Measurements from ENCODE around the gene MAMDC2. TPM values are rescaled to one million over a fixed set of nuclear protein-coding genes. Genes with fewer than 3 reads are reported as not detected.

Gene MAMDC2
- total and polyA plus RNA-seq, 4 donors = 2.0 to 14.6 (median 6.2) TPM

- no peak for ATAC-seq (ENCODE audit: low FRiP score)
- Histone ChIP-seq H3K4me1 (ENCODE audit: control insufficient read depth in 1 of 2, insufficient read depth in 2 of 2, low read length in 2 of 2) (peaks cover 0 to 11% of the 10 kb centered on the region in 2 donors), H3K27ac (ENCODE audit: low read depth in 1 of 2, low read length in 2 of 2) (peak overlapping the region in 1 of 2 donors; percentile 8), H3K9me3 (ENCODE audit: control insufficient read depth, low read length) (no peaks in the 10 kb centered on the region), H3K36me3 (ENCODE audit: control insufficient read depth in 1 of 2, insufficient read depth in 2 of 2, low read length in 1 of 2) (no peaks in the 10 kb centered on the region), H3K27me3 (ENCODE audit: control insufficient read depth in 1 of 2, insufficient read depth in 2 of 2, low read length in 1 of 2) (no peaks in the 10 kb centered on the region), H3K4me3 (ENCODE audit: low read length in 2 of 2) (no peak overlapping the region)
- intact Hi-C loops (cut with DNase I) = loop anchor here in 1 of 2 donors (5.0 kb wide), 1 partner anchor 548 kb away; no protein-coding TSS in a partner anchor
- DNase-seq = no peak
- WGBS, 2 donors = 78 to 79% methylated on average over 3 of the region's 3 CpGs
Measured at GRCh38 chr9:70054521-70054920, 10.9 kb downstream of the MAMDC2 start.

DNA sequence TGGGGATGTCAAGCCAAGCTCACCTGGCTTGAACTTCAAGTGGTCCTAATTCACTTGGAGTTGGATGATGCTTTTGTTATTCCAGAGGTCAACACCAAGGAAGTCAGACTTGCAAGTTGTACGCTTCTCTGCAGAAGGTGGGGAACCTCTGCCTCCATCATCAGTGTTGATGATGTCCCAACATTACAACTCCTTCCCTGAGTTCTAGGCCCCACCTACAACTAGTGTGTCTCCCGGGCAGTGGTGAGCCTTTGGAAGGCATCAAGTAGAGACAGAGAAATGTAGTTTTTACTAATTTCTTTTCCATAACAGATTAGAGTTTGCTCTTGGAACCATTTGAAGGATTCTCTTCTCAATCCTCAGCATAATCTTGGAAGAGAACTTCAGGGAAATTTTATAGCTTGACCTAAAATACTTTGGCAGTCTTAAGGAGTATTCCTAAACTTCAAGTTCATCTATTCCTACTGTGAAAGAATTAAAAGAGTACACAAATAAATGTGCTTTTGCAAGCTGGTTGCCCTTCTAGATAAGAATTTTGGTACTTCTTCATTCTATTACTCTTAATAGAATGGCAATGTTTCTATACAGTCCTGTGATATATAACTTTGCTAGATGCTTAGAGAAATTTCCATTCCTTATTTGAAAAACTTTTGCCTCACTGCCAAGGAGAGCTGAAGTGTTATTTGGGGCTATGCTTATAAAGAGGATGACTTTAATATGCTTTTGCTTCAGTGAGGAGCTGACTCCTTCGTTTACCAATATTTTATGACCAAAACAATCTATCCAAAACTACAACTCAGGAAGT, 12.0 kb downstream of the MAMDC2 start:
- DNase-seq (no peak), ATAC-seq (ENCODE audit: low FRiP score) (no peak)
- H3K4me1 ChIP-seq (ENCODE audit: control insufficient read depth in 1 of 2, insufficient read depth in 2 of 2, low read length in 2 of 2) = peaks cover 0 to 11% of the 10 kb centered on the region in 2 donors
- no peak overlapping the region for H3K4me3 ChIP-seq (ENCODE audit: low read length in 2 of 2)
- H3K9me3 ChIP-seq (ENCODE audit: control insufficient read depth, low read length) = no peaks in the 10 kb centered on the region
- 55 to 56% methylated on average over 3 of the region's 3 CpGs for WGBS, 2 donors
- no peaks in the 10 kb centered on the region for H3K27me3 ChIP-seq (ENCODE audit: control insufficient read depth in 1 of 2, insufficient read depth in 2 of 2, low read length in 1 of 2)
- peak overlapping the region in 1 of 2 donors; percentile 33 for H3K27ac ChIP-seq (ENCODE audit: low read depth in 1 of 2, low read length in 2 of 2)
- intact Hi-C loops (cut with DNase I) = no loop called here
- H3K36me3 ChIP-seq (ENCODE audit: control insufficient read depth in 1 of 2, insufficient read depth in 2 of 2, low read length in 1 of 2) = no peaks in the 10 kb centered on the region

DNA sequence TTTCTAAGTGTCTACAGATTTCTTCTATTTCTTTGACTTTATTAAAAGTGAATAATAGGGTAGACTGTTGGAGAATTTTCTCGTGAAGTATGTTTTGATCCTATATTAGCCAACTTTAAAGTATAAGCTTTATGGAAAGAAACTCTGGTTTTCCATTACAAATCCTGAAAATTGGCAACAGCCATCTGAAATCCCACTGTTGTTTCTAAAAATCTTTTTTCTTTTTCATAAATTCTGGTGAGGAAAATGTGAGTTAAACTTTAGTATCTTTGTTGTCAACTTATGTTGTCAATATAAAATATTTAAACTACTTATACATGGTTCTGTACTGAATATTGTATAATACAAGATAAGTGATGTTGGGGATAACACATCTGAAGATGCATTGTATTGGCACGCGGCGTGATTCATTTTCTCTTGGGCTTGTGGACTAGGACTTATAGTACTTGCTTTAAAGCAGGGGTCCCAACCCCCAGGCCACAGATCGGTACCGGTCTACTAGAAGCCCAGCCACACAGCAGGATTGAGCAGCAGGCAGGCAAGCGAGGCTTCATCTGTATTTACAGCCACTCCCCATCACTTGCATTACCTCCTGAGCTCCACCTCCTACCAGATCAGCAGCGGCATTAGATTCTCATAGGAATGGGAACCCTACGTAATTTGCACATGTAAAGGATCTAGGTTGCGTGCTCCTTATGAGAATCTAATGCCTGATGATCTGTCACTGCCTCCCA, 12.7 kb downstream of the MAMDC2 start:
- 94 to 95% methylated on average over 10 of the region's 10 CpGs for WGBS, 2 donors
- intact Hi-C loops (cut with DNase I) = no loop called here
- DNase-seq = no peak
- no peaks in the 10 kb centered on the region for H3K9me3 ChIP-seq (ENCODE audit: control insufficient read depth, low read length)
- no peak overlapping the region for H3K27ac ChIP-seq (ENCODE audit: low read depth in 1 of 2, low read length in 2 of 2)
- no peaks in the 10 kb centered on the region for H3K27me3 ChIP-seq (ENCODE audit: control insufficient read depth in 1 of 2, insufficient read depth in 2 of 2, low read length in 1 of 2)
- no peak for ATAC-seq (ENCODE audit: low FRiP score)
- peaks cover 0 to 11% of the 10 kb centered on the region in 2 donors for H3K4me1 ChIP-seq (ENCODE audit: control insufficient read depth in 1 of 2, insufficient read depth in 2 of 2, low read length in 2 of 2)
- no peak overlapping the region for H3K4me3 ChIP-seq (ENCODE audit: low read length in 2 of 2)
- H3K36me3 ChIP-seq (ENCODE audit: control insufficient read depth in 1 of 2, insufficient read depth in 2 of 2, low read length in 1 of 2) = no peaks in the 10 kb centered on the region

- Histone ChIP-seq H3K4me3 (ENCODE audit: low read length in 2 of 2) (no peak overlapping the region), H3K36me3 (ENCODE audit: control insufficient read depth in 1 of 2, insufficient read depth in 2 of 2, low read length in 1 of 2) (no peaks in the 10 kb centered on the region), H3K27ac (ENCODE audit: low read depth in 1 of 2, low read length in 2 of 2) (no peak overlapping the region), H3K4me1 (ENCODE audit: control insufficient read depth in 1 of 2, insufficient read depth in 2 of 2, low read length in 2 of 2) (peaks cover 0 to 7% of the 10 kb centered on the region in 2 donors), H3K27me3 (ENCODE audit: control insufficient read depth in 1 of 2, insufficient read depth in 2 of 2, low read length in 1 of 2) (no peaks in the 10 kb centered on the region), H3K9me3 (ENCODE audit: control insufficient read depth, low read length) (no peaks in the 10 kb centered on the region)
- intact Hi-C loops (cut with DNase I) = no loop called here
- DNase-seq (no peak), ATAC-seq (ENCODE audit: low FRiP score) (no peak)
- 2 to 4% methylated on average over 3 of the region's 3 CpGs for WGBS, 2 donors
Measured at GRCh38 chr9:70058569-70059116, 15.0 kb downstream of the MAMDC2 start.

GRCh38 chr9:70060148-70060882, 16.7 kb downstream of the MAMDC2 start:
- Histone ChIP-seq H3K9me3 (ENCODE audit: control insufficient read depth, low read length) (no peaks in the 10 kb centered on the region), H3K36me3 (ENCODE audit: control insufficient read depth in 1 of 2, insufficient read depth in 2 of 2, low read length in 1 of 2) (no peaks in the 10 kb centered on the region), H3K27ac (ENCODE audit: low read depth in 1 of 2, low read length in 2 of 2) (no peak overlapping the region), H3K27me3 (ENCODE audit: control insufficient read depth in 1 of 2, insufficient read depth in 2 of 2, low read length in 1 of 2) (no peaks in the 10 kb centered on the region), H3K4me1 (ENCODE audit: control insufficient read depth in 1 of 2, insufficient read depth in 2 of 2, low read length in 2 of 2) (no peaks in the 10 kb centered on the region), H3K4me3 (ENCODE audit: low read length in 2 of 2) (no peak overlapping the region)
- intact Hi-C loops (cut with DNase I) = no loop called here
- no peak for DNase-seq
- 86 to 87% methylated on average over 3 of the region's 3 CpGs for WGBS, 2 donors
- ATAC-seq (ENCODE audit: low FRiP score) = no peak

- Histone ChIP-seq H3K4me3 (ENCODE audit: low read length in 2 of 2) (no peak overlapping the region), H3K9me3 (ENCODE audit: control insufficient read depth, low read length) (no peaks in the 10 kb centered on the region), H3K27me3 (ENCODE audit: control insufficient read depth in 1 of 2, insufficient read depth in 2 of 2, low read length in 1 of 2) (no peaks in the 10 kb centered on the region), H3K4me1 (ENCODE audit: control insufficient read depth in 1 of 2, insufficient read depth in 2 of 2, low read length in 2 of 2) (no peaks in the 10 kb centered on the region), H3K27ac (ENCODE audit: low read depth in 1 of 2, low read length in 2 of 2) (no peak overlapping the region), H3K36me3 (ENCODE audit: control insufficient read depth in 1 of 2, insufficient read depth in 2 of 2, low read length in 1 of 2) (no peaks in the 10 kb centered on the region)
- intact Hi-C loops (cut with DNase I) = no loop called here
- no peak for ATAC-seq (ENCODE audit: low FRiP score)
- DNase-seq = no peak
Measured at GRCh38 chr9:70060883-70061507, 17.3 kb downstream of the MAMDC2 start.

DNA sequence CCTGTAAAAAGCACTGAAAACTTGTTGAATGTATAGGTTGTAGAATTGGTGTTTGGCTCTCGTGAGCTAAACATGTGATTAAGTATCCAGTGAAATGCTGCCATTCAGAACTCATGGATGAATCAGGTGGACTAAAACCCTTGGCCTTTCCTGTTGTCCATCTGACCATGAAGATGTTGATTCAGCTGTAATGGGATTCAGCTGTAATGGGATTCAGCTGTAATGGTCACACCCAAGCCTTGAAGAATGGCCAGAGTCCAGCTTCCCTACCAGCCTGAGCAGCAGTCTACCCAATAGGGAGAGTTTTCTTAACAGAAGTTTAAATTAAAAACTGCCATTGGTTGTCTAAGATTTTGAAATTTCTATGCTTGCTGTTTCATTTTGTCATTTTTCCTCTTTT, 18.1 kb downstream of the MAMDC2 start:
- no peak overlapping the region for H3K27ac ChIP-seq (ENCODE audit: low read depth in 1 of 2, low read length in 2 of 2)
- intact Hi-C loops (cut with DNase I) = no loop called here
- ATAC-seq (ENCODE audit: low FRiP score) = no peak
- WGBS, 2 donors = 90 to 94% methylated on average over 1 of the region's 1 CpG
- no peak for DNase-seq
- no peaks in the 10 kb centered on the region for H3K36me3 ChIP-seq (ENCODE audit: control insufficient read depth in 1 of 2, insufficient read depth in 2 of 2, low read length in 1 of 2)
- H3K27me3 ChIP-seq (ENCODE audit: control insufficient read depth in 1 of 2, insufficient read depth in 2 of 2, low read length in 1 of 2) = no peaks in the 10 kb centered on the region
- no peak overlapping the region for H3K4me3 ChIP-seq (ENCODE audit: low read length in 2 of 2)
- H3K9me3 ChIP-seq (ENCODE audit: control insufficient read depth, low read length) = no peaks in the 10 kb centered on the region
- no peaks in the 10 kb centered on the region for H3K4me1 ChIP-seq (ENCODE audit: control insufficient read depth in 1 of 2, insufficient read depth in 2 of 2, low read length in 2 of 2)

- no peak overlapping the region for H3K27ac ChIP-seq (ENCODE audit: low read depth in 1 of 2, low read length in 2 of 2)
- peaks cover 0 to 2% of the 10 kb centered on the region in 2 donors for H3K4me1 ChIP-seq (ENCODE audit: control insufficient read depth in 1 of 2, insufficient read depth in 2 of 2, low read length in 2 of 2)
Measured at GRCh38 chr9:70064496-70064895, 20.8 kb downstream of the MAMDC2 start.

More at GRCh38 chr9:70064496-70064895, 20.8 kb downstream of the MAMDC2 start:
- H3K4me3 ChIP-seq (ENCODE audit: low read length in 2 of 2) = no peak overlapping the region
- H3K36me3 ChIP-seq (ENCODE audit: control insufficient read depth in 1 of 2, insufficient read depth in 2 of 2, low read length in 1 of 2) = no peaks in the 10 kb centered on the region
- WGBS, 2 donors = 87 to 91% methylated on average over 1 of the region's 1 CpG
- no peaks in the 10 kb centered on the region for H3K9me3 ChIP-seq (ENCODE audit: control insufficient read depth, low read length)
- DNase-seq (no peak), ATAC-seq (ENCODE audit: low FRiP score) (no peak)
- H3K27me3 ChIP-seq (ENCODE audit: control insufficient read depth in 1 of 2, insufficient read depth in 2 of 2, low read length in 1 of 2) = no peaks in the 10 kb centered on the region
- intact Hi-C loops (cut with DNase I) = no loop called here
